Measurements from ENCODE around the gene PGAM2.

- TF ChIP-seq CTCF (conservative IDR thresholded peaks at IDR 0.05; ENCODE audit: low read length) = no peak
- TF ChIP-seq EZH2phosphoT487 (IDR thresholded peaks at IDR 0.05; ENCODE audit: borderline replicate concordance) = no peak
Observed at GRCh38 chr7:44063894-44064651, 1.3 kb downstream of the PGAM2 start.
